MM.1S (cell line): ENCODE results near the gene IFIT1B.

Experiments
- EZH2 ChIP-seq: fragments of 300-600 bp; sonication (generic); optimal IDR thresholded peaks from 2 replicates; pipeline ENCODE3; 2017; ENCODE audit warnings: low read depth, mild to moderate bottlenecking, antibody characterized with exemption, low read length, mixed read lengths
- TF ChIP-seq, protein P1 (sequence below): fragments of 300-600 bp; sonication (generic); IDR thresholded peaks from 2 replicates; pipeline ENCODE4 v1.5.1; 2016; ENCODE audit warnings: antibody characterized with exemption, low read length, mixed read lengths

DNA sequence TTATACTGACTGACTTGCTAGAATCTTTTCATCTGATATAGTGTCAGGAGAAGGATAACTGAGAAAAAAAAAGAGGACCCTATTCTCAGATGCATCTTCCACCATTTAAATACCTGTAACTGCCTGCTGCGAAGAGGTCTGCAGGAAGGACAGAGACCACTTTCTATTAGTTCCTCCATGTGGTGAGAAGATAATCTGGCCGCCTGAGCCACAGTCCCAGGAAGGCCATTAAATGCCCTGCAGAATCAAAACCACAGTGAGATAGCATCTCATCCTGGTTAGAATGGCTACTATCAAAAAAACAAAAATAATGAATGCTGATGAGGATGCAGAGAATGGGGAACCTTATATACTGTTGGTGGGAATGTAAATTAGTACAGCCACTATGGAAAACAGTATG, 19.9 kb upstream of the IFIT1B start:
- TF ChIP-seq, protein P1, sequence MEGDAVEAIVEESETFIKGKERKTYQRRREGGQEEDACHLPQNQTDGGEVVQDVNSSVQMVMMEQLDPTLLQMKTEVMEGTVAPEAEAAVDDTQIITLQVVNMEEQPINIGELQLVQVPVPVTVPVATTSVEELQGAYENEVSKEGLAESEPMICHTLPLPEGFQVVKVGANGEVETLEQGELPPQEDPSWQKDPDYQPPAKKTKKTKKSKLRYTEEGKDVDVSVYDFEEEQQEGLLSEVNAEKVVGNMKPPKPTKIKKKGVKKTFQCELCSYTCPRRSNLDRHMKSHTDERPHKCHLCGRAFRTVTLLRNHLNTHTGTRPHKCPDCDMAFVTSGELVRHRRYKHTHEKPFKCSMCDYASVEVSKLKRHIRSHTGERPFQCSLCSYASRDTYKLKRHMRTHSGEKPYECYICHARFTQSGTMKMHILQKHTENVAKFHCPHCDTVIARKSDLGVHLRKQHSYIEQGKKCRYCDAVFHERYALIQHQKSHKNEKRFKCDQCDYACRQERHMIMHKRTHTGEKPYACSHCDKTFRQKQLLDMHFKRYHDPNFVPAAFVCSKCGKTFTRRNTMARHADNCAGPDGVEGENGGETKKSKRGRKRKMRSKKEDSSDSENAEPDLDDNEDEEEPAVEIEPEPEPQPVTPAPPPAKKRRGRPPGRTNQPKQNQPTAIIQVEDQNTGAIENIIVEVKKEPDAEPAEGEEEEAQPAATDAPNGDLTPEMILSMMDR: no peak
- no peak for TF ChIP-seq EZH2
